H1 (cell line): ENCODE data around the gene NUDT6. TPM values are rescaled to one million over a fixed set of nuclear protein-coding genes. Genes with fewer than 3 reads are reported as not detected.

Source experiments
- CBX8 ChIP-seq: fragments of 300-800, 300-1000 bp; sonication (generic); IDR thresholded peaks from 2 replicates; pipeline ENCODE4 v1.7.1; 2016; ENCODE audit warnings: low read depth, low read length, borderline replicate concordance
- CREB1 ChIP-seq: IDR thresholded peaks from 2 replicates; pipeline ENCODE4 v1.6.1; 2012; ENCODE audit warnings: inconsistent platforms
- GABPA ChIP-seq: IDR thresholded peaks from 2 replicates; pipeline ENCODE4 v1.6.1; 2011; ENCODE audit warnings: mild to moderate bottlenecking, low read length, moderate library complexity, borderline replicate concordance; ENCODE audit not compliant: insufficient read depth
- PHF8 ChIP-seq: fragments of 200-600 bp; sonication (generic); conservative IDR thresholded peaks from 2 replicates; pipeline ENCODE4 v1.7.1; 2012; ENCODE audit warnings: low read depth, mild to moderate bottlenecking, inconsistent platforms, low read length, moderate library complexity
- RNF2 ChIP-seq: fragments of 200-900, 300-1000 bp; sonication (generic); IDR thresholded peaks from 2 replicates; pipeline ENCODE4 v1.7.1; 2016; ENCODE audit warnings: borderline replicate concordance, low read depth, mild to moderate bottlenecking, antibody characterized with exemption, low read length; ENCODE audit not compliant: poor library complexity, severe bottlenecking; ENCODE audit errors: missing control alignments
- SUZ12 ChIP-seq: fragments of 200-600 bp; sonication (generic); IDR thresholded peaks from 2 replicates; pipeline ENCODE4 v1.6.1; 2012; ENCODE audit warnings: mild to moderate bottlenecking, inconsistent platforms, low read length, moderate library complexity, mixed read lengths
- polyA plus RNA-seq, 7 experiments: library from polyadenylated mRNA; depleted of rRNA in 3 of 7; stranded (reverse) in 5 of 7; unstranded in 2 of 7; fragments of >200 nt in 5 of 7; fragments of 200-250 nt in 2 of 7; gene quantifications; 1 replicate in 5 of 7; 2 replicates in 1 of 7; 4 replicates in 1 of 7; pipeline versions ENCODE4 v1.2.1 to v1.2.3, GENCODE V29; 2011 to 2013; ENCODE audit warnings: missing spikeins in 2 of 7, mixed read lengths in 2 of 7
- total RNA-seq: library from RNA; stranded (reverse); fragmentation: NEBNext Ultra II Directional; extraction: Animal tissue kit (Norgen Biotek cat#: 25700); gene quantifications from 2 replicates; pipeline ENCODE4 v1.2.1, GENCODE V29; 2021

Gene NUDT6
- total and polyA plus RNA-seq, 2 of the 8 experiments (the other 6 are each of a cell fraction or from before 2014, with no cell fraction given), result 5.0 to 12.4 TPM

DNA sequence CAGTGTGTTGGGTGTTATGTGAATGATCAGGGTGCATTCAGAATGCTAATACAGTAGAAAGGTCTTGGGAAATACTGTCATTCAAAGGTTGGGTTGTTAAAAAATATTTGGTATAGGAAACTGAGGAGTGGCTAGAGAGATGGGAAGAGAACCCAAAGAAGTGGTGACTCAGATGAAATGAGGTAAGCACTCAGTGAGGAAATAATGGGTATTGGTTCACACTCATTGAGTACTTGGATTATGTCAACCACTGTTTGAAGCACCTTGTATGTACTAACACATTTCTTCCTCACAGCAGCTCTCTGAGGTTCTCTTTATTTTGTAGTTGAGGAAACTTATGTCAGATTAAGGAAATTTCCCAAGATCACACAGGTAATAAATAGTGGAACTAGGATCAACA is 40.8 kb upstream of the NUDT6 start (continued):
- TF ChIP-seq CBX8 (no peak), PHF8 (no peak), SUZ12 (no peak), RNF2 (no peak), CREB1 (no peak), GABPA (no peak)
